GM19468 (cell line): ENCODE measurements around the gene IP6K1.
"Not testable (repeated sequence)": the region's sequence is repeated elsewhere in the genome, so short reads cannot be mapped to it uniquely, and the experiment has no call there.

Experiments used
- ATAC-seq: cut with Tn5 transposase; IDR thresholded peaks from one replicate; pipeline ENCODE4 v1.9.1; 2021; ENCODE audit warnings: mild to moderate bottlenecking, moderate library complexity, moderate number of reproducible peaks; ENCODE audit not compliant: unreplicated experiment; ENCODE audit errors: extremely low read depth

IP6K1 gene

DNA sequence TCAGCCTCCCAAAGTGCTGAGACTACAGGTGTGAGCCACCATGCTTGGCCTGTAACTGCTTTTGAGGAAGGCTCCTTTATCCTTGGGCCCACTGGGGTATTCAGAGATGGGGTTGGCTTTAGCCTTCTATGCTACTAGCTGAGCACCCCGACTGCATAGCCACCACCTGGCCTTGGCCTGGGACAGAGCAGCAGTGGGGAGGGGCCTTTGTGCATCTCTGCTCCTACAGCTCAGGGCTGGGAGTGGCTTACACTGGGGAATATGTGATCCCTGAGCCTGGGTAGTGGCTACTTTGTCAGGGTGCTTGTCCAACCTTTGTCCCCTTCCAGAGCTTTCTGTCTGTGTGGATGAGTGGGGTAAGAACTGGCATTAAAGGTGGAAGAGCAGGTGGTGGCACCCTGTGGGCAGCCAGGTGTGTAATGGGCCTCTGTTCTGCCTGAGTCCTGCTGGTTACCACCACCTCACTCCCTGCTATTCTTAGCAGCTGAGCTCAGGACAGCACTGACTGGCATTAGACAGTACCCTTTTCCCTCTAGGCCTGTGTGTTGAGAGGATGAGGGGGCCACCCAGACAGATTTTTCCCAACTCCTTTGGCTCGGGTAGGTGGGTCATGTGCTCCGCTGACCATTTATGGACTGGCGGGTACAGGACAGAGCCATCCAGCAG lies 90.9 kb downstream of the IP6K1 start:
- not testable (repeated sequence) for ATAC-seq

DNA sequence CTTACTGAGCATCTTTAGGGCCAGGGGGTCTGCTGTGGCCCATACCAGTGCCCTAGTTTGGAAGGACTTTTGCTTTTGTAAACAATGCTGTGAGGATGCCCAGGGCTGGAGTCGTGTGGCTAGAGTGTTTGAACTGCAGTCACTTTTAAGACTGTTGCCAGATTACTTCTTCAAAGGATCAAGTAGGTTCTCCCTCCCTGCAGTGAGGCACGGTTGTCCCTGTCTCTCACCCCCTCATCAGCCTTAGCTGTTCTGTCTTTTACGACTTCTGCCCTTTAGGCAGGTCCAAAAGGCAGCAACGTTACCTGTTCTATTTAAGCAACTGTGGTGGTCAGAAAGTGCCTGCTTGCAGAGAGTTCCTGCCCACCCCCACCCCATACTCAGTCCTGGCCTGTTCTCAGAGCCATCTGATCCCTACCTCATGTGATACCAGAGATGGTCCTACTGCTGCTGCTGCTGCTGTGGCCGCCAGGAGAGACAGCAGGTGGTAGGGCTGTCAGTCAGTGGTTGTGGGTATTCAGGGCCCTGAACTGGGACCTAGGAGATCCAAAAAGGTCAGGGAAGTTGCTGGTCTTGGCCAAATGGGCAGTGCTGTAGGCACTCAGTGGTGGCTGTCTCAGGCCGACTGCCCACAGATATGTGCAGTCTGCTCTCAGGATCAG lies 91.8 kb downstream of the IP6K1 start:
- ATAC-seq, result not testable (repeated sequence)

DNA sequence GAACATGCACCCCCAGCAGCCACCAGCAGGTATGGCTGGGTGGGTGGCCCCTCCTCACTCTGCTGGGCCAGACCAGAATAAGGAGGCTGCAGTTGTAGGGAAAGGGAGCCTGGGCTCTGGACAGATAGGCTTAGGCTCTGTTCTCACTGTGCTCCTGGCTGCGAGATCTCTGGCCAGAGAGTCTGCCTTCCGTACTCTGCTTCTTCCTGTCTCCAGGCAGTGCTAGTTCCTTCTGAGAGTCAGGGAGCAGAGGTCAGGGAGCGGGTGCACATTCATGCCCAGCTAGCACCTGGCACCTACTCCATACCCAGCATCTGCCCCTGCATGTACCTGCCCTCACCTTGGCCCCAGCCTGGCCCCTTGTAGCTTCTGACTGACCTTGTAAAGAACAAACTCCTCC lies 94.9 kb downstream of the IP6K1 start:
- ATAC-seq, result not testable (repeated sequence)

DNA sequence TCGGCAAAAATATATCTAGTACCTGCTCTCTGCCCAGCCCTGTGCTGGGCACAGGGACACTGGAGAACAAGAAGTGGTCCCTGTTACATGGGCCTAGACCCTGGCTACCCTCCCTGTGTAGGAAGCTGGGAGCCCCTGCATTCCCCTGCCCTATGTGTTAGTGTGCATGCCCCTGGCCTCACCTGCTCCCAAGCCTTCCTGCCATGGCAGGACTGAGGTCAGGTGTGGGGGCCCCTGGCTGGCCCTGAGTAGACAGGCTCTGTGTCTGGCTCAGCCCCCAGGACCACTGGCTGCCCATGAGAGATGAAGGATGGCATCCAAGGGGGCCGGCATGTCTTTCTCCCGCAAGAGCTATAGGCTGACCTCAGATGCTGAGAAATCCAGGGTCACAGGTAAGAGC lies 95.5 kb downstream of the IP6K1 start:
- ATAC-seq, result not testable (repeated sequence)

DNA sequence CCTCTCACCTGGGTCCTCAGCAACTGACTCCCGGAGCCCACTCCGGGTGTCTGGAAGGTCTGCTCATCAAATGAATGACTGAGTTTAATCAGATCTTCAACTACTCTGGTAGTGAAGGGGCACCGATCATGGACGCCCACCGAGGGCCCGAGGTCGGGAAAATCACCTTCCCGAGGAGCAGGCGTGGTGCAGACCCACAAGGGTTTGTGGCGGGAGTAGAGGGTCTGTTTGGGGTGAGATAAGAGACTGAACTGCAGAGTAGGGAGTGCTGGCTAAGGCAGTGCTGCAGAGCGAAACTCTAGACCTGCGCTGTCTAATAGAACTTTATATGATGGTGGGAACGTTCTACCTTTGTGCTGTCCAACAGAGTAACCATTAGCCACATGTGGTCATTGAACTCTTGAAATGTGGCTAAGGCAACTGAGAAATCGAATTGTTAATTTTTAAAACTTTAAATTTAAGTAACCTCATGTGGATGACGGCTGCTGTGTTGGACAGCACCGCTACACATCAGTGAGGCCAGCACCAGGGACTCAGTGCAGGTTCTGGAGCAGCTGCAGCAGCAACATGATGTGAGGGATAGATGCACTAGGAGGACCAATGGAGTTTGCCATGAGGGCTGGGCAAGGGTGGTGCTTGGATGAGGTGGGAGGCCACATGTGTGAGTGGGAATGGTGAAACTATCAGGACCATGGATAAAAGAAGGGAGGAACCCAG lies 96.3 kb downstream of the IP6K1 start:
- not testable (repeated sequence) for ATAC-seq

DNA sequence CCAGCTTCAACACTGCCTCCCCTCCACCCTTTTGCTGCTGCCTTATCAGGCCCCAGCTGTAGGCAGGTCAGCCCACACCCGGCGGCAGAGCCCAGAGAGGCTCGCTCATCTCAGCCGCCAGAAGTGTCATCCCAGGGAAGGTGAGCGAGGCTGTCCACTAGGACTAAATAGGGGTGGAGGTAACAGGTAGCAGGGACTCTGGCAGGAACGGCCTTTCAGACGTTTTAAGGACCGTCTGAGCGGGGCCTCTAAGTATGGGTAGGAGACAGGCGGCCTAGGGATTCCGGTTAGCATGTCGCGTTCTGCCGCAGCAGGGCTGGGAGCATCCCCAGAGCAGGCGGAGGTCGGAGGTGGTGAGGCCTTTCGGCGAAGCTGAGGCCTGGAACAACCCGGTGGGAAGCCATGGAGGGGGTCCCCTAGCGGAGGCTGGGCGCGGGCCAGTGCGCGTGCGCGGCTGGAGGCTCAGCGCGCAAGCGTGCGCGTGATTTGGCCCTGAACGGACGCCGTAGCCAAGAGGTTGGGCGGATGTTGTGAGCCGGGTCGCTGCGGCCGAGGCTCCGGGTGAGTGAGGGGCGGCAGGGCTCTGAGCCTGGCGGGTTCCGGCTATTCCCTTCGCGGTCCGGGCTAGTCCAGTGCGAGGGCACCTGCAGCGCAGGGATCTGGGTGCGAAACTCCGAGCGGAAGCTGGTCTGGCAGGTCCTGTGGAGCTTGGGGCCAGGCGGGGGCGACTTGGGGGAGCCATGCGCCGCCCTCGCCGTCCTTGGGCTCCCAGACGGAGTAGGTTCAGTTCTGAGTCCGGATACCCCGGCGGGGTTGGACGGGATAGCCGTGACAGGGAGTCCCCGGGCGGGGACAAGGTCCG lies 97.1 kb downstream of the IP6K1 start, which contains the start of the genes MST1 and RNF123:
Gene MST1 (minus strand): TSS at position 429 of the 862 bp plus-strand sequence. CDS start 783 bp downstream, outside the sequence.
Gene RNF123 (plus strand): TSS at position 512 of the 862 bp plus-strand sequence. CDS start 1,609 bp downstream, outside the sequence.
- ATAC-seq, result no peak

DNA sequence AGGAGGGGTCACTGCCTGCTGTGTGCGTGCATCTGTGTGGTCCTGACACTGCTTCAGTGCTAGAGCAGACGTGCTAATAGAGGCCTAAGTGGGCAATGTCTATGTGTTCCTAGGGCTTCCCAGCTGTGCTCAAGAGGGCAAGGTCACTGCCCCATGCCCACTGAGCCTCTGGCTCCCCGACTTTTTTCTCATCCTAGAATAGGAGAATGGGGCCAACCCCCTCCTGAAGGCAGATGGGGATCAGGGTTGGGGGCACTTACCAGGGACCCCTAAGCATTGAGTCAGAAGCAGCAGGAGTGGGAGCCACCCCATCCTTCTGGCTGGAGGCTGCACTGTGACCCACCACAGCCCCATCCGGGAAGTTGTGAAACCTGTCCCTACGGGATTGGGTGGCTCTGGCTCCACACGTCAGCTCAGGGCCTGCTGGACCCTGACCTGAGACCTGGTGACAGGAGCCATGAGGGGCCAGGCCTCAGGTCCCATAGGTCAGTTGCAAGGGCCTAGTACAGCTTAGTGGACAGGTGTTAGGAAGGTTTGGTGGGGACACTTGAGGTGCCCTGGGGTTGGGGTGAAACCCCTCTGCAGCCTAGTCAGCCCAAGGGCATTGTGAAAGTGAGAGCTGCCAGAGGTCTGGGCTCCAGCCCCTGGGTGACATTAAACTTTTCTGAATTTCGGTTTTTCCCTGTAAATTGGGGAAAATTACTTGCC lies 97.8 kb downstream of the IP6K1 start:
- ATAC-seq, result not testable (repeated sequence)

DNA sequence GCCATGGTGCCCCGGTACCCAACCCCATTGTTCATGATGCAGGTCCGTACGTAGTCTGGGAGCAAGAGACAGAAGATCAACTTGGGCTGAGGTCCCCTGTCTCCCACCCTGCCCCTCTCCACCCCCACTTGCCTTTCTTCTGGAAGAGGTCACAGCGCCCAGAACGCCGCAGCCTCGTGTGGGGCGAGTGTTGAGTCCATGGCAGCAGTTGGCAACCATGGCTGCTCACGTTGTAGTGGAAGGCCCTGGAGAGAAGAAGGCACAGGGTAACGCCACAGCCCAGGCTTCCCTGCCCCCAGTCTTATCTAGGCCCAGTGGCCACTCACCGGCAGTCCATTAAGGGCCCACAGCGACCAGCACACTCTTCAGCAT lies 98.9 kb downstream of the IP6K1 start:
- not testable (repeated sequence) for ATAC-seq

DNA sequence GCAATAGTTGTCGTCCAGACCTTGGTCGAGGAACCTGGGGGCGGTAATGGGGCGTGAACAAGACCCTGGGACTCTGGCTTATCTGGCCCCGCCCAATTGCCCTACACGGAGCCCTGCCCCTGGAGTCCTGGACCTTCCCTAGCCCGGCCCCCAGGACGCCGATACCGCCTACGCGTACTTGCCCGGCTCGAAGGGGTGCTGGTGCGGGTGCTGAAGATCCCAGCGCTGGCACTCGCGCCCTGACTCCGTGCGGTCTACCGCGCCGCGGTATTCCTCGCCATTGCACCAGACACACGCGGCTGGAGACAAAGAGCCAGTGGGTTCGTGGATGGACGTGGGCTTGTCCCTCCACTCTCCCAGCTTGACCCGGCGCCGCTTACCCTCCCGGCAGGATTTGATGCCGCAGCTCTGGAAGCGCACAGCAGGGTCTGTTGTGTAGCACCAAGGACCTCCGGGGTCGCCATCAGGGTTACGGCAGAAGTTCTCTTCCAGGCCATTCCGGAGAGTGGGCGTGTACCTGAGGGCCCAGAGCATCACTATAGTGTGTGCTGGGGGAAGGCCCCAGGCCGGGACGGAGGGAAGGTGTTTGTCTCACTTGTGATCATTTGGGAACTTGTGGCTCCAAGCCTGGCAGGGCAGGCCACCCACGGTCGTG lies 99.4 kb downstream of the IP6K1 start:
- ATAC-seq, result not testable (repeated sequence)

DNA sequence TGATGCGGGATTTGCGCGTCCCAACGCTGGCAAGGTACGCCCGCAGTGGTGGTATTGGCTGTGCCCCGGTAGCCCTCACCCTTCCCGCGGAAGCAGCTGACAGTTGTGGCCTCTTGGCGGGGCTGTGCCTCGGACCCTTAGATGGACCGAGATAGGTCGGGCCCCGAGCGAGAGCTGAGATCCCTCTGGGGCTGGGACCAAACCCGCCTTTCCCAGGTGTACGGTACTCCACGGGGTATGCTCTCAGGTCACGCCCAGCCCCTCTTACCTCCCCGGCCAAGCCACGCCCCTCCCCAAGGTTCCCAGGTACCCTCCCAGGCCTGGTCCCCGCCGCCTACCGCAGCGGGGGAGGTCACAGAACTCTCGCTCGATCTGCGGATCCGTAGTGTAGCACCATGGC lies 100.0 kb downstream of the IP6K1 start:
- ATAC-seq, result not testable (repeated sequence)

DNA sequence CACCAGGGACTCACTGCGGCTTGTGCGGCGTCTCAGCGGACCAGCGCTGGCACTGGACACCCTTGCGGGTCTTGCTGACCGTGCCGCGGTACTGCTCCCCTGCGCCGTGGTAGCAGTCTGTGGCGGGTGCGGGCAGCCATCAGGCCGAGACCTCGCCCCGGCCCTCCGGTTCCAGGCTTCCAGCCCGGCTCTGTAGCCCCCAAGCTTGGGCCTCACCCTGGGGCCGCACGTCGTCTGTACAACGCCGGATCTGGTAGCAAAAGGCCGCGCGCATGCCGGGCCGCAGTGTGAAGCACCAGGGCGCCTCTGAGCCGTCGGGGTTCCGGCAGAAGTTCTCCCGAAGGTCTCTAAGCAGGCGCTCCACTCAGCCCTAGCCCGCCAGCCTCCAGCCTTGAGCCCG lies 100.5 kb downstream of the IP6K1 start:
- ATAC-seq, result not testable (repeated sequence)

DNA sequence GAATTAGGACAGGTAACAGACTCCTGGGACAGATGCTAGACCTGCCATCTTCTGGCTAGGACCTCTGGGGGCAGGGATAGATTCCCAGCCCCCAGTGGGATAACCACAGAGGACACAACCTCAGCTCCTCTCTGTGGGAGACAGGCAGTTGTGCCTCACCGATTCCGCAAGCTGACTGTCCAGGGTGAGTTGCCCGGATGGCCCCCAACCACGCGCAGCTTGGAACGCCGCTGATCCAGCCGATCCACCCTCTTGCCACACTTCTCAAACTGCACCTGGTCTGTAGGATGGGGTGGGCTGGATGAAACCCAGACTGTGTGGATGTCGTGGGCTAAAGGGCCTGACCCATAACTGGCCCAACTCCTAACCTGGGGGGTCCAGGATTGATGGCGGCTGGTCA lies 101.2 kb downstream of the IP6K1 start:
- not testable (repeated sequence) for ATAC-seq

DNA sequence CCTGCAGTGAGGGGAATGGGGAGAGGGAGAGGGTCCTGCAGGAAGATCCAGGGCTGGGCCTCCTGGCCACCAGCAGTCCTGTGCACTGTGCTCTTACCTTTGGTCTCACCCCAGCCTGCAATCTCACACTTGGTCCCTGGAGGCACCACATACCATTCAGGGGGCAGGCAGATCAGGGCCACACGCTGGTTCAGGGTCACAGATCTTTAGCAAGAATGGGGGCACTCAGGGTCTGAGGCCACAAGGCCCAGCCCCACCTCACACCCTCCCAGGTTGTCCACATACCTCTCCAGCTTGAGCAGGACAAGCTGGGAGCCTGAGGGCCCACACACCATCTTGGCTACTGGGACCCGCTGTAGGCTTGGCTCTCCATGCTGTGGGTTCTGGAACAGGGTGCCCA lies 101.9 kb downstream of the IP6K1 start:
- ATAC-seq, result not testable (repeated sequence)

DNA sequence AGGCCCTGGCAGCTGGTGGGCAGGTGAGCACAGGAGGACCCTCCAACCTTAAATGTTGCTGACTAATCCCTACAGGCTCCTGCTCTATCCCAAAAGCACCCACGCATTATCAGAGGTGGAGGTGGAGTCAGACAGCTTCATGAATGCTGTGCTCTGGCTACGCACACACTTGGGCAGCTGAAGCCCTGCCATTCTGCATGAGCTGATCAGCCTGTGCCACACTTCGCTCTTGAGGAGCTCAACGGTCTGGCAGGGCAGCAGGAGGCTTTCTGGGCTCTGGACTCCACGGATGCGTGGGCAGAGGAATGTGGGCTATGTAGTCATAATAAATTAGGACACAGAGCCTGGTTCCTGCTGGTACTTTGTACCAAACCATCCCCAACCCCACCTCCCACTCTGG lies 103.2 kb downstream of the IP6K1 start:
- no peak for ATAC-seq

DNA sequence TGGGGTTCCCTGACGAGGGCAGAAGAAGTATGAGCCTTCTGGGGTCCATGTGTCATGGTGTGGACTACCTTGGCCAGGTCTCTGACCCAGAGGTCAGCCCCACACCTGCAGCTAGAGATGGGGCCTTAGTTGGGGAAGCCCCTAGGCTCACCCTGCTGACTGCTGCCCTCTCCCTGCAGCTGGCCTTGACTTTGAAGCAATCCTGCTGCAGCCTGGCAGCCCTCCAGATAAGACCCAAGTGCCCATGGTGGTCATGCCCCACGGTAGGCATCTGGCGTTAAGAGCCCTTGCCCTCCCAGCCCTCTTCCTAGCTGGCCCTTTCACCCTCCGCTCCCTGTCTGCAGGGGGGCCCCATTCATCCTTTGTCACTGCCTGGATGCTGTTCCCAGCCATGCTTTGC lies 104.8 kb downstream of the IP6K1 start:
- no peak for ATAC-seq

DNA sequence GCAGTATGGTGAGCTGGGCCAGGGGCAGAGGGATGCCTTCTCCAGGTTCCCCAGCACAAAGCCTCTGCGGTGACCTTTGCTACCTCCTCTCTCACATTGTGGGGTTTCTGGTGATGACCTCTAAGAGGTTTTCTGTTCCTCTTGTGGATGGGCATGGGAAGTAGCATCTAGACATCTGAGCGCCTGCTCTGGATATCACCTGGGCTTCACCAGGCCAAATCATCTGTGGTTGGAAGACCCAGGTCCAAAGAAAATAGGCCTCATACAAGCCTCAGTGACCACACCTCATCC lies 105.2 kb downstream of the IP6K1 start:
- no peak for ATAC-seq

DNA sequence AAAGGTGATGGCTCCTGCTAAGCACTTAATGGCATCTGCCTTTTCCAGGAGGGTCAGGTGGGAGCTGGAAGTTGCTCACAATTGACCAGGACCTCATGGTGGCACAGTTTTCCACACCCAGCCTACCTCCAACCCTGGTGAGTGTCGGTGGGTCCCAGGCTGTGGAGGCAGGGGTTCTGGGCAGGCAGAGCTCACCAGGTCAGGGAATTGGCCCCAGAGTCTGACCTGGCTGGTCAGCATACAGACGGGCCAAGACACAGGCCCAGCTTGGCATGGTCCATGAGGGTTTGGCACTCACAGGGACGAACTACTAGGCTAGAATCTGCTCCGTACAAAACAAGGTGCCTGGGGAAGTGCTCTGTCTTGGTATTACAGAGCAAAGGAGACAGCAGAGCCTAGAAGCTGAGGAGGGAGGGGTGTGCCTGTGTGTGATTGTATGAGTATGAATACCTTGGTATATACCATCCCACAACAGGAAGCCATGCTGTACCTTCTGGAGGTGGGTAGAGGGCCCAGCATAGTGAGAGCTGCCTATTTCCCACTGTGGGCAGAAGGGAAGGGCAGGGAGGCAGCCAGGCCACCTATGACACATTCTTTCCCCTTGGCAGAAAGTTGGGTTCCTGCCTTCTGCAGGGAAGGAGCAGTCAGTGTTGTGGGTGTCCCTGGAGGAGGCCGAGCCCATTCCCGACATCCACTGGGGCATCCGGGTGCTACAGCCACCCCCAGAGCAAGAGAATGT lies 105.7 kb downstream of the IP6K1 start:
- ATAC-seq, result no peak

DNA sequence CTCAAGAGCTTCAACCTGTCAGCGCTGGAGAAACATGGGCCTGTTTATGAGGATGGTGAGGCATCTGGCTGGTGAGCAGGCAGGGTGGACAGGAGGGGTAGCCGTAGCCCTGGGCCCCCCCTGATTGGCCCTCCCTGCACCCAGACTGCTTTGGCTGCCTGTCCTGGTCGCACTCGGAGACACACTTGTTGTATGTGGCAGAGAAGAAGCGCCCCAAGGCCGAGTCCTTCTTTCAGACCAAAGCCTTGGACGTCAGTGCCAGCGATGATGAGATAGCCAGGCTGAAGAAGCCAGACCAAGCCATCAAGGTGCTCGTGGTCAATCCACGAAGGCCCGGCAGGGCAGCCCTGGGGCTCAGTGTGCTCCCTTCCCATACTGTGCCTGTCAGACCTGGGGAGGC lies 110.4 kb downstream of the IP6K1 start:
- ATAC-seq, result no peak
